Ovary (tissue), 3 donors: ENCODE results near the gene RPA3.

Experiments
- CTCF ChIP-seq, 3 donors: fragments of 450-650 bp in 2 of 3; fragments of 200-600 bp in 1 of 3; IDR thresholded peaks; one replicate each; pipeline versions ENCODE4 v1.5.1 to v1.8.0; 2016 to 2022; ENCODE audit warnings: antibody characterized with exemption in 3 of 3, mild to moderate bottlenecking in 1 of 3
- EP300 ChIP-seq: sonication (generic); formaldehyde crosslinking; IDR thresholded peaks from one replicate; pipeline ENCODE4 v1.6.1; 2017; ENCODE audit warnings: antibody characterized with exemption
- POLR2A ChIP-seq: fragments of 450-650 bp; IDR thresholded peaks from one replicate; pipeline ENCODE4 v1.6.1; 2017; ENCODE audit warnings: antibody characterized with exemption, mild to moderate bottlenecking, moderate library complexity
- donor health status: DM: no; HTN: no; CAD: no.

- TF ChIP-seq CTCF (IDR thresholded peaks at IDR 0.05) (no peak), EP300 (no peak), POLR2A (no peak)
Observed at GRCh38 chr7:7731732-7732131, 13.3 kb upstream of the RPA3 start.
